Panc1 (cell line): Measurements from ENCODE around the gene GATA6. TPM values are rescaled to one million over a fixed set of nuclear protein-coding genes. Genes with fewer than 3 reads are reported as not detected.

Experiments used
- ATAC-seq: fragments of 200-7000 bp; cut with Tn5 transposase; 2 replicates; pipeline ENCODE4 v1.9.1; 2020; ENCODE audit warnings: mild to moderate bottlenecking, moderate library complexity
- BruUV-seq: library from RNA; stranded (reverse); fragments of 400-500 nt; replicated peaks from 2 replicates; lab custom pipeline; 2021; lab: Mats Ljungman, UMichigan
- CTCF ChIA-PET: fragments of 300-600 bp; sonication (Branson Sonifier 250); formaldehyde crosslinking; loops from one replicate; lab custom pipeline; 2022; ENCODE audit warnings: antibody characterized with exemption; lab: Charles Lee
- POLR2A ChIA-PET: fragments of 300-600 bp; sonication (Branson Sonifier 250); formaldehyde crosslinking; loops from one replicate; lab custom pipeline; 2022; ENCODE audit warnings: antibody characterized with exemption; lab: Charles Lee
- DNase-seq: peaks from one replicate; pipeline ENCODE4 v3.0.0-alpha.2; 2010; ENCODE audit warnings: low read depth, low spot score
- H3K27ac ChIP-seq: 2 replicates; pipeline ENCODE4 v1.5.1; 2011; ENCODE audit warnings: mild to moderate bottlenecking, low read length, inconsistent platforms
- H3K27me3 ChIP-seq: fragments of 200-500 bp; sonication (Bioruptor generic); 2 replicates; pipeline ENCODE4 v1.6.0; 2014; ENCODE audit warnings: low read length, inconsistent platforms; ENCODE audit not compliant: control insufficient read depth, insufficient read depth
- H3K36me3 ChIP-seq: fragments of 200-500 bp; sonication (Bioruptor generic); 2 replicates; pipeline ENCODE4 v1.5.1; 2014; ENCODE audit warnings: inconsistent platforms, mild to moderate bottlenecking, low read length, moderate library complexity; ENCODE audit not compliant: control insufficient read depth, insufficient read depth
- H3K4me1 ChIP-seq: 2 replicates; pipeline ENCODE4 v1.5.1; 2011; ENCODE audit warnings: inconsistent platforms, mild to moderate bottlenecking, low read length, moderate library complexity; ENCODE audit not compliant: control insufficient read depth, insufficient read depth
- H3K4me3 ChIP-seq, 2 experiments: 2 replicates each; pipeline ENCODE4 v1.5.1; 2011 to 2012; ENCODE audit warnings: low read depth in 2 of 2, low read length in 2 of 2, mild to moderate bottlenecking in 2 of 2, inconsistent platforms in 1 of 2, moderate library complexity in 1 of 2
- H3K9me3 ChIP-seq: fragments of 200-500 bp; sonication (Bioruptor generic); 2 replicates; pipeline ENCODE4 v1.5.1; 2014; ENCODE audit warnings: low read depth, mild to moderate bottlenecking, inconsistent platforms, low read length, moderate library complexity; ENCODE audit not compliant: control insufficient read depth, insufficient read depth
- POLR2AphosphoS5 ChIP-seq: IDR thresholded peaks from 2 replicates; pipeline ENCODE4 v1.6.1; 2012; ENCODE audit warnings: mild to moderate bottlenecking, low read depth, low read length, moderate library complexity
- REST ChIP-seq, 2 experiments: IDR thresholded peaks; 2 replicates each; pipeline ENCODE4 v1.6.1; 2011 to 2012; ENCODE audit warnings: low read depth in 2 of 2, control low read depth in 1 of 2, low read length in 1 of 2, mild to moderate bottlenecking in 1 of 2, moderate library complexity in 1 of 2; ENCODE audit not compliant: insufficient read depth in 1 of 2
- SIN3A ChIP-seq: IDR thresholded peaks from 2 replicates; pipeline ENCODE4 v1.6.1; 2012; ENCODE audit warnings: low read depth, mild to moderate bottlenecking, low read length, moderate library complexity, borderline replicate concordance; ENCODE audit not compliant: insufficient read depth
- TCF7L2 ChIP-seq: IDR thresholded peaks from 2 replicates; pipeline ENCODE4 v1.6.1; 2011; ENCODE audit warnings: mild to moderate bottlenecking, low read depth, low read length, inconsistent platforms
- in situ Hi-C: cut with HindIII; loops from 2 replicates; pipeline ENCODE4 v1.10.0; 2016; ENCODE audit warnings: low sequenced_read_pairs, low pct_unique_long_range_greater_than_20kb
- intact Hi-C: fragments of 100-400 bp; cut with micrococcal nuclease; formaldehyde crosslinking; loops from one replicate; pipeline ENCODE4 v1.10.0; 2022; ENCODE audit not compliant: unreplicated experiment
- total RNA-seq: library from RNA; stranded (reverse); gene quantifications from one replicate; pipeline ENCODE4 v1.2.1, GENCODE V29; 2021; ENCODE audit not compliant: unreplicated experiment
- TF ChIP-seq, protein P1 (sequence below): fragments of 450-650 bp; IDR thresholded peaks from 2 replicates; pipeline ENCODE4 v1.5.1; 2017; ENCODE audit warnings: mild to moderate bottlenecking

The GATA6 gene
- total RNA-seq, 1 experiment from 2014 or later, result 0.51 TPM

DNA sequence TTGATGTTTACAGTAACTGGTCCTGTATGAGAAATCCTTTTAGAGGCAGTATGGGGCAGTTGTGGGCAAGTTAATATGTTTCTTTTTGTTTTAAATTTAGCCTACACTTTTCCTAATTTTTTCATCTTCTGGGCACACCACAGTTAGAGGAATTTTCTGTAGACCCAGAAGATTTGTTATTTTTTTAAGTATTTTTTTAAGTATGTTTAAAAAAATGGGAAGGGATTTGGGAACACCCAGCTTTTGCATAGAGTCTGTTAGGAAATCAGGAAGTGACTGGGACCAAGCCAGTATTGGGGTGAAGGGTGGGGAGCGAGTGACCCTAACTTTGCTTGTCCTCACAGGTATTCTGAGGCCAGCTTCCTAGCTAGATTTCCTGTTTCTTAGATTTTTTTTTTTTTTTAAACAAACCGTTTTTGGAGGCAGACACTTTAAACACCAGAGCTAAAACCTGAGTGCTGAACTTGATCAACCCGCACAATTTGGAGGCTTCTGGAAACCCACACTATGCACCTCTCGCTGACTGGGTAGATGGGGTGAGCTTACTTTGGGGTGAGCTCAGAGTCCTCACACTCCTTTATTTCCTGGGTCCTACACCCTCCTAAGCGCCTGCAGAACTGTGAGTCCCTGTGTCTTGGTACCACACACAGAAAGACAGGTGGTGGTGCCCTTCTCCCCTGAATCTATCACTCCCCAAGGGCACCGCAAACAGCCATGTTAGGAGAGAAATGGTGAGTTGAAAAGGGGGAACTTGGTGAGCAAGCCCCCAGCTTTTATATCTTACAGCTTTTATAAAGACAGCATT lies 5.2 kb downstream of the GATA6 start:
- ATAC-seq (no peak), DNase-seq (no peak)
- intact Hi-C loops (loop anchor here (5.0 to 10.0 kb wide), 2 partner anchors 170 to 388 kb away; no protein-coding TSS in a partner anchor), in situ Hi-C loops (no loop called here)
- Histone ChIP-seq H3K36me3 (no peaks in the 10 kb centered on the region; the same call in 1 of the 2 replicates), H3K4me1 (peaks cover 4% of the 10 kb centered on the region; the same call in 1 of the 2 replicates), H3K27me3 (peaks cover 47% of the 10 kb centered on the region), H3K4me3 (no peak overlapping the region), H3K9me3 (no peaks in the 10 kb centered on the region), H3K27ac (no peak overlapping the region)
- ChIA-PET POLR2A (no interaction called here), CTCF (interaction anchor here (0.6 kb wide), 1 partner anchor 387 kb away, joined by 4 read pairs; no protein-coding TSS in a partner anchor)
- TF ChIP-seq TCF7L2, result no peak
- BruUV-seq, result no TSS peak

DNA sequence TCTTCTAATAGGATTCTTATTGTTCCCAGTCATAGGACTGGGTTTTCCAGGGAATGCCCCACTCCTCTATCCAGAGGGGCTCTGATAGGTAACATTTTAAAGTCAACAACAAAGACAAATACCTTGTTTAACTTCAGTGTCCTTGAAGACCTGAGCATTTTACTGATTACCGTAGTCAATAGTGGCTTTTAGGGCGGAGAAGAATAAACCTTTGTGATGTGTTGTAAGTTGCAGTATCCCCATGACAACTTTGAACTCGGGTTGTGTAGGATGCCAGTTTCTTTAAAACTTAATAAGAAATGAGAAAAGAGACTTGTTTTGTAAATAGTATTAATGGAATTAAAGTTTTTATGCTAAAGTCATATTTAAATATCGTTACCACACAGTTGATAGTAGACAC lies 6.0 kb downstream of the GATA6 start:
- POLR2A ChIA-PET, result no interaction called here
- Histone ChIP-seq H3K27ac (no peak overlapping the region), H3K4me1 (peaks cover 4% of the 10 kb centered on the region; the same call in 1 of the 2 replicates), H3K27me3 (peaks cover 47% of the 10 kb centered on the region), H3K9me3 (no peaks in the 10 kb centered on the region), H3K4me3 (no peak overlapping the region), H3K36me3 (no peaks in the 10 kb centered on the region; the same call in 1 of the 2 replicates)
- TF ChIP-seq REST (IDR thresholded peaks at IDR 0.05; ENCODE audit: insufficient read depth in 1 of 2, low read depth in 2 of 2, low read length in 1 of 2), result no peak
- TF ChIP-seq POLR2AphosphoS5, result no peak
- TF ChIP-seq SIN3A, result no peak
- TF ChIP-seq, protein P1, sequence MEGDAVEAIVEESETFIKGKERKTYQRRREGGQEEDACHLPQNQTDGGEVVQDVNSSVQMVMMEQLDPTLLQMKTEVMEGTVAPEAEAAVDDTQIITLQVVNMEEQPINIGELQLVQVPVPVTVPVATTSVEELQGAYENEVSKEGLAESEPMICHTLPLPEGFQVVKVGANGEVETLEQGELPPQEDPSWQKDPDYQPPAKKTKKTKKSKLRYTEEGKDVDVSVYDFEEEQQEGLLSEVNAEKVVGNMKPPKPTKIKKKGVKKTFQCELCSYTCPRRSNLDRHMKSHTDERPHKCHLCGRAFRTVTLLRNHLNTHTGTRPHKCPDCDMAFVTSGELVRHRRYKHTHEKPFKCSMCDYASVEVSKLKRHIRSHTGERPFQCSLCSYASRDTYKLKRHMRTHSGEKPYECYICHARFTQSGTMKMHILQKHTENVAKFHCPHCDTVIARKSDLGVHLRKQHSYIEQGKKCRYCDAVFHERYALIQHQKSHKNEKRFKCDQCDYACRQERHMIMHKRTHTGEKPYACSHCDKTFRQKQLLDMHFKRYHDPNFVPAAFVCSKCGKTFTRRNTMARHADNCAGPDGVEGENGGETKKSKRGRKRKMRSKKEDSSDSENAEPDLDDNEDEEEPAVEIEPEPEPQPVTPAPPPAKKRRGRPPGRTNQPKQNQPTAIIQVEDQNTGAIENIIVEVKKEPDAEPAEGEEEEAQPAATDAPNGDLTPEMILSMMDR, result no peak
- no peak for TF ChIP-seq TCF7L2
- DNase-seq (no peak), ATAC-seq (no peak)
- in situ Hi-C loops (no loop called here), intact Hi-C loops (loop anchor here (10.0 kb wide), 1 partner anchor 169 kb away; no protein-coding TSS in a partner anchor)
- no TSS peak for BruUV-seq
- CTCF ChIA-PET, result no interaction called here
